Astrocyte (in vitro differentiated cells and primary cell): ENCODE measurements around the gene IL1RAP.

Experiments used
- EZH2 ChIP-seq: IDR thresholded peaks from 2 replicates; pipeline ENCODE4 v1.6.1; 2012; ENCODE audit warnings: mild to moderate bottlenecking, low read length, inconsistent platforms; ENCODE audit not compliant: insufficient read depth
- TF ChIP-seq, protein P1 (sequence below): IDR thresholded peaks from 2 replicates; pipeline ENCODE4 v1.5.1; 2011; ENCODE audit warnings: low read depth, mild to moderate bottlenecking, inconsistent platforms, low read length, moderate library complexity; ENCODE audit not compliant: insufficient read depth

DNA sequence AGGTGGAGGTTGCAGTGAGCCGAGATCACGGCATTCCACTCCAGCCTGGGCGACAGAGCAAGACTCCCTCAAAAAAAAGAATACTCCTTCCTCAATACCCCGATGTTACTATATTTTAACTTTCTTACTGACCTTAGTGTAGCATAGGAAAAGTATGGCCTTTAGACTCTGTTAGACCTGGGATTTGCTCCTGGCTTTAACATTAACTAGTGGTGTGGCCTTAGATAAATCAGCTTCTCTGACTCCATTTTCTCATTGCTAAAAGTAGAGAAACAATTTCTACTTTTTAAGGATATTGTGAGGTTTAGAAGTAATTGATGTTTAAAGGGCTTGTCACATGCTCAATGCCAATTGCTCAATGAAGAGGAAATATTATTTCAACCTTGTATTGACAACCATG is 7.6 kb upstream of the IL1RAP start:
- TF ChIP-seq, protein P1, sequence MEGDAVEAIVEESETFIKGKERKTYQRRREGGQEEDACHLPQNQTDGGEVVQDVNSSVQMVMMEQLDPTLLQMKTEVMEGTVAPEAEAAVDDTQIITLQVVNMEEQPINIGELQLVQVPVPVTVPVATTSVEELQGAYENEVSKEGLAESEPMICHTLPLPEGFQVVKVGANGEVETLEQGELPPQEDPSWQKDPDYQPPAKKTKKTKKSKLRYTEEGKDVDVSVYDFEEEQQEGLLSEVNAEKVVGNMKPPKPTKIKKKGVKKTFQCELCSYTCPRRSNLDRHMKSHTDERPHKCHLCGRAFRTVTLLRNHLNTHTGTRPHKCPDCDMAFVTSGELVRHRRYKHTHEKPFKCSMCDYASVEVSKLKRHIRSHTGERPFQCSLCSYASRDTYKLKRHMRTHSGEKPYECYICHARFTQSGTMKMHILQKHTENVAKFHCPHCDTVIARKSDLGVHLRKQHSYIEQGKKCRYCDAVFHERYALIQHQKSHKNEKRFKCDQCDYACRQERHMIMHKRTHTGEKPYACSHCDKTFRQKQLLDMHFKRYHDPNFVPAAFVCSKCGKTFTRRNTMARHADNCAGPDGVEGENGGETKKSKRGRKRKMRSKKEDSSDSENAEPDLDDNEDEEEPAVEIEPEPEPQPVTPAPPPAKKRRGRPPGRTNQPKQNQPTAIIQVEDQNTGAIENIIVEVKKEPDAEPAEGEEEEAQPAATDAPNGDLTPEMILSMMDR, result no peak
- TF ChIP-seq EZH2, result no peak
